Caco-2 (cell line): ENCODE data around the gene HOXB13. TPM values are rescaled to one million over a fixed set of nuclear protein-coding genes. Genes with fewer than 3 reads are reported as not detected.

Source experiments
- BruUV-seq: library from RNA; stranded (reverse); fragments of 400-500 nt; replicated peaks from 2 replicates; lab custom pipeline; 2021; lab: Mats Ljungman, UMichigan
- CTCF ChIA-PET: fragments of 300-600 bp; sonication (Branson Sonifier 250); formaldehyde crosslinking; loops from one replicate; lab custom pipeline; 2022; ENCODE audit warnings: antibody characterized with exemption; lab: Charles Lee
- POLR2A ChIA-PET: fragments of 300-600 bp; sonication (Branson Sonifier 250); formaldehyde crosslinking; loops from one replicate; lab custom pipeline; 2022; ENCODE audit warnings: antibody characterized with exemption; lab: Charles Lee
- DNase-seq, 2 experiments: peaks; one replicate each; pipeline versions ENCODE4 v3.0.0 to v3.0.0-alpha.2; 2020 to 2022
- H3K27me3 ChIP-seq: replicated peaks from 2 replicates; pipeline ENCODE4 v1.6.0; 2011; ENCODE audit warnings: low read length; ENCODE audit not compliant: control insufficient read depth, insufficient read depth
- H3K36me3 ChIP-seq: 2 replicates; pipeline ENCODE4 v1.5.1; 2011; ENCODE audit warnings: low read length; ENCODE audit not compliant: control insufficient read depth, insufficient read depth
- H3K4me1 ChIP-seq: fragments of 250-450 bp; sonication (Bioruptor Pico); 2 replicates; pipeline ENCODE4 v1.5.1; 2020; ENCODE audit warnings: mild to moderate bottlenecking
- H3K4me3 ChIP-seq: 2 replicates; pipeline ENCODE4 v1.5.1; 2011; ENCODE audit warnings: low read depth, mild to moderate bottlenecking, control low read depth, low read length
- H3K9me3 ChIP-seq: fragments of 250-450 bp; sonication (Bioruptor Pico); 2 replicates; pipeline ENCODE4 v1.5.1; 2020; ENCODE audit warnings: mild to moderate bottlenecking, moderate library complexity
- H3K27ac Mint-ChIP-seq: one replicate; pipeline ENCODE4 v1.8.0; 2022; ENCODE audit warnings: mixed read lengths; ENCODE audit not compliant: unreplicated experiment
- H3K27me3 Mint-ChIP-seq: one replicate; pipeline ENCODE4 v1.8.0; 2022; ENCODE audit warnings: mixed read lengths; ENCODE audit not compliant: insufficient read depth, unreplicated experiment
- H3K36me3 Mint-ChIP-seq: one replicate; pipeline ENCODE4 v1.8.0; 2022; ENCODE audit warnings: mild to moderate bottlenecking, mixed read lengths; ENCODE audit not compliant: insufficient read depth, unreplicated experiment
- H3K4me1 Mint-ChIP-seq: one replicate; pipeline ENCODE4 v1.8.0; 2022; ENCODE audit warnings: low read depth, mixed read lengths; ENCODE audit not compliant: unreplicated experiment
- H3K4me3 Mint-ChIP-seq: one replicate; pipeline ENCODE4 v1.8.0; 2022; ENCODE audit warnings: mild to moderate bottlenecking, moderate library complexity, mixed read lengths; ENCODE audit not compliant: unreplicated experiment
- H3K9me3 Mint-ChIP-seq: one replicate; pipeline ENCODE4 v1.8.0; 2022; ENCODE audit warnings: mixed read lengths; ENCODE audit not compliant: unreplicated experiment
- intact Hi-C: fragments of 100-400 bp; cut with micrococcal nuclease; formaldehyde crosslinking; loops from one replicate; pipeline ENCODE4 v1.10.0; 2022; ENCODE audit not compliant: unreplicated experiment
- total RNA-seq: library from RNA; stranded (reverse); gene quantifications from 2 replicates; pipeline ENCODE4 v1.2.3, GENCODE V29; 2022
- TF ChIP-seq, protein P1 (sequence below), 2 experiments: fragments of 200-600 bp in 1 of 2; IDR thresholded peaks; 1 replicate in 1 of 2; 2 replicates in 1 of 2; pipeline versions ENCODE4 v1.5.1 to v1.8.0; 2011 to 2022; ENCODE audit warnings: antibody characterized with exemption in 1 of 2, control low read depth in 1 of 2, inconsistent platforms in 1 of 2, low read depth in 1 of 2, low read length in 1 of 2, mild to moderate bottlenecking in 1 of 2, moderate library complexity in 1 of 2; ENCODE audit not compliant: insufficient read depth in 1 of 2, severe bottlenecking in 1 of 2, unreplicated experiment in 1 of 2

The HOXB13 gene
- total RNA-seq, 1 experiment from 2014 or later = 4.3 TPM

DNA sequence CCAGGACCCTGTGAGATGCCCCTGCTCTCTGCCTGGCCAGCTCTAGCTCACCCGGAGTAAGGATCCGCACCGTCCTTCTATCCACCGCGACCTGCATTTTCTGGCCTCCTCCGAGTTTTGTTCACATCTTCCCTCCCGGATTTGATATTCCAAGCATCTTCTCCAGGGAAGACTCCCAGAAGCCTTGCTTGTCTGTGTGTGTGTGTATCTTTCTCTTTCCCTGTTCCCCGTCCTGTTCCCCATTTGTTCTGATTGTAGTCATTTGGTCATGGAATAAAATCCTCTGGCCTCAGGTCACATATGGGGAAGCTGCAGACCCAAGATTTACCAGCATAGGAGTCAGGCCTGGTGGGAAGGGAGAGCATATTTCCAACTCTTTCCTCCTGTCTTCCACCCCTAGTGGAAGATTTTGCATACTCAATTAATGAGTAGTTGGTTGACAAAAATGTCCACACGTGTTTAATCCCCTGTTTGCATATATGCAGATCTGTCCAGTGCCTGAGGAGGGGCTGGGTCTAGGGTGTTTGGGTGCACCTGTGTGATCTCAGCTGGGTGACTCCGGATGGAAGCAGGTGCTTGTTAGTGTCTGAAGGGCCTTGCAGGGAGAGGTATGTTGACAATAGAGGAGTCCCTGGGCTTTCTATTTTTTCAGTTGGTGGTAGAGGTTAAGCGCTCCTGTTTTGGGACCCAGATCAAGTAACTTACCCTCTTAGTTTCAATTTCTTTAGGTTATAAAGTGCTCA is 8.1 kb downstream of the HOXB13 start:
- peaks cover 6% of the 10 kb centered on the region for H3K4me1 ChIP-seq
- no peaks in the 10 kb centered on the region for H3K36me3 ChIP-seq
- TF ChIP-seq, protein P1, sequence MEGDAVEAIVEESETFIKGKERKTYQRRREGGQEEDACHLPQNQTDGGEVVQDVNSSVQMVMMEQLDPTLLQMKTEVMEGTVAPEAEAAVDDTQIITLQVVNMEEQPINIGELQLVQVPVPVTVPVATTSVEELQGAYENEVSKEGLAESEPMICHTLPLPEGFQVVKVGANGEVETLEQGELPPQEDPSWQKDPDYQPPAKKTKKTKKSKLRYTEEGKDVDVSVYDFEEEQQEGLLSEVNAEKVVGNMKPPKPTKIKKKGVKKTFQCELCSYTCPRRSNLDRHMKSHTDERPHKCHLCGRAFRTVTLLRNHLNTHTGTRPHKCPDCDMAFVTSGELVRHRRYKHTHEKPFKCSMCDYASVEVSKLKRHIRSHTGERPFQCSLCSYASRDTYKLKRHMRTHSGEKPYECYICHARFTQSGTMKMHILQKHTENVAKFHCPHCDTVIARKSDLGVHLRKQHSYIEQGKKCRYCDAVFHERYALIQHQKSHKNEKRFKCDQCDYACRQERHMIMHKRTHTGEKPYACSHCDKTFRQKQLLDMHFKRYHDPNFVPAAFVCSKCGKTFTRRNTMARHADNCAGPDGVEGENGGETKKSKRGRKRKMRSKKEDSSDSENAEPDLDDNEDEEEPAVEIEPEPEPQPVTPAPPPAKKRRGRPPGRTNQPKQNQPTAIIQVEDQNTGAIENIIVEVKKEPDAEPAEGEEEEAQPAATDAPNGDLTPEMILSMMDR (IDR thresholded peaks at IDR 0.05; ENCODE audit: insufficient read depth in 1 of 2, low read depth in 1 of 2, low read length in 1 of 2, severe bottlenecking in 1 of 2, unreplicated experiment in 1 of 2) = no peak
- Mint-ChIP-seq H3K27me3 (no peaks in the 10 kb centered on the region), H3K4me3 (no peak overlapping the region), H3K4me1 (no peaks in the 10 kb centered on the region), H3K9me3 (no peaks in the 10 kb centered on the region), H3K27ac (no peak overlapping the region), H3K36me3 (no peaks in the 10 kb centered on the region)
- H3K27me3 ChIP-seq = no peaks in the 10 kb centered on the region; the same call in none of the 2 replicates
- intact Hi-C loops = no loop called here
- no peaks in the 10 kb centered on the region for H3K9me3 ChIP-seq
- no peak overlapping the region for H3K4me3 ChIP-seq
- DNase-seq = peak in 1 of 2 experiments; percentile 23
- CTCF ChIA-PET = interaction anchor here (0.8 to 1.6 kb wide), 8 partner anchors 41 to 164 kb away, joined by 3 to 6 read pairs (median 4); no protein-coding TSS in a partner anchor
- no TSS peak for BruUV-seq
- POLR2A ChIA-PET = no interaction called here

DNA sequence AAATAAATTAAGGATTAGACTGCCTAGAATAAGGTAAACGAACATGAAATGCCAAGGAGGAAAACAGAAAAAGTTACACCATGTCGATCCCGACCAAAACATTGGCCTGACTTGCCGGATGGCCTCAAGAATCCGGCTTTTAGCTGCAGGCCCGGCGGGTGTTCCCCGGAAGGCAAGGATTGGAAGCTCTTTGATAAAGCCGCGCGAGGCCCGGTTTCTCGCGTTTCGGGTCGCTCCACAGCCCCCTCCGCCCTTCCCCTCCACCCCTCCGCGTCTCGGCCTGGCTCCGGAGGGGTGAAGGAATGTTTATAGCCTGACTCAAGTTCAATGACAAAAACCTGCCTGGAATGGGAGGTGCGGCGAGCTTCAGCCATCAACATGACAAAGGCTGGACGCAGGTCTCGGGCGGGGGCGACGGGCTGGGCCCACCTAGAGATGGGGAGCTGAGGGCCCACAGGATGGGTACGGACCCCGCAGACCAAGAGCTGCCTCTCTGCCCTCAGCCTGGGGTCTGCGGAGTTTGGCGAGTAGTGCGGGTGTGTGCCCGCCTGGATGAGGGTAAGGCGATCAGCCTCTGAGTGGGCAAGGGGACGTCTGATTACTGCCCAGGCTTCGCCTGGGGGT is 8.8 kb downstream of the HOXB13 start:
- Mint-ChIP-seq H3K9me3 (no peaks in the 10 kb centered on the region), H3K4me1 (no peaks in the 10 kb centered on the region), H3K36me3 (no peaks in the 10 kb centered on the region), H3K4me3 (no peak overlapping the region), H3K27me3 (no peaks in the 10 kb centered on the region), H3K27ac (no peak overlapping the region)
- no TSS peak for BruUV-seq
- POLR2A ChIA-PET = no interaction called here
- intact Hi-C loops = no loop called here
- TF ChIP-seq, protein P1 (IDR thresholded peaks at IDR 0.05; ENCODE audit: insufficient read depth in 1 of 2, low read depth in 1 of 2, low read length in 1 of 2, severe bottlenecking in 1 of 2, unreplicated experiment in 1 of 2) = no peak
- CTCF ChIA-PET = interaction anchor here (0.6 to 1.6 kb wide), 7 partner anchors 41 to 159 kb away, joined by 3 to 6 read pairs (median 4); no protein-coding TSS in a partner anchor
- no peaks in the 10 kb centered on the region for H3K9me3 ChIP-seq
- H3K27me3 ChIP-seq = no peaks in the 10 kb centered on the region; the same call in none of the 2 replicates
- H3K4me1 ChIP-seq = peaks cover 6% of the 10 kb centered on the region
- DNase-seq = peak in 1 of 2 experiments; percentile 41
- H3K36me3 ChIP-seq = no peaks in the 10 kb centered on the region
- no peak overlapping the region for H3K4me3 ChIP-seq

DNA sequence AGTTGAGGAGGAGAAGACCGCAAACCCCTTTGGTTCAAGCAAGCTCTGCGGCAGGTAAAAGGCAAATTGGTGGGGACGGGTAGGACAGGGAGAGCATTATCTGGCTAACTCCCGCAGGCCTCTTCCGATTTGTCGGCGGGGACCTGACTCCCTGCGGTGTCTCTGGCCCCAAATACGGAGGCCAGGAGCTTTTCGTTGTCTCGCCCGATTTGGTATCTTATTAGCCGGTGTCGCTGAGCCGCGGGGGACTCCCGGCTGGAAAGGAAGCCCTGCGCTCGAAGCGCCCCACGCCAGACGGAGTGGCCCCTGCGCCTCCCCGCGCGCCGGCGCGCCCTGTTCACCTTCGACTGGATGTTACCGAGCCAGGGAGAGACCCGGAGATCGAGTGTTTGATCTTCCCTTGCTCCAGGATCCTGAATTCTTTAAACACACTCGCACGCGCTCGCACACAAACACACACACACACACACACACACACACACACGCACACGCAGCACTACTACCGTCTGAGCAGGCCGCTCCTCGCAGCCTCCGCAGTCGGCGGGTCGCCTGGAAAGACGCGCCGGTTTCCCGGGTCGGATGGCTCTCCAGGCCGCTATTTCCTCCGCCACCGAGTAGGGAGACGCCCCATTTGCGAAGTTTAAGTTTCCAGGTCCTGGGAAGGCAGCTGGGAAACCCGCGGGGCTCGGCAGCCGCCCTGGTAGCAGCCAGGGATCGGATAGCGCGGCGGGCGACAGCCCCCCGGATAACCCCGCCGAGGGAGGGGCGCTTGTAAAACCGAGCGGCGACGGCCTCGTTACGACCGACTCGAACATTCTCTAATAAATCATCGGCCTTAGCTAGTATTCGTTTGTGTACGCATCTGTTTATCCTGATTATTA is 9.5 kb downstream of the HOXB13 start:
- Mint-ChIP-seq H3K4me3 (peak overlapping the region; percentile 65), H3K36me3 (no peaks in the 10 kb centered on the region)
- POLR2A ChIA-PET = no interaction called here

More for the DNA sequence above, 9.5 kb downstream of the HOXB13 start:
- no TSS peak for BruUV-seq
- CTCF ChIA-PET = interaction anchor here (0.6 to 2.1 kb wide), 6 partner anchors 40 to 160 kb away, joined by 3 to 6 read pairs (median 4); no protein-coding TSS in a partner anchor
- DNase-seq = peak in 1 of 2 experiments; percentile 42
- no peaks in the 10 kb centered on the region for H3K36me3 ChIP-seq
- H3K4me1 Mint-ChIP-seq = no peaks in the 10 kb centered on the region
- H3K27ac Mint-ChIP-seq = no peak overlapping the region
- H3K4me3 ChIP-seq = peak overlapping the region; percentile 17
- H3K4me1 ChIP-seq = peaks cover 6% of the 10 kb centered on the region
- intact Hi-C loops = no loop called here
- TF ChIP-seq, protein P1 (IDR thresholded peaks at IDR 0.05; ENCODE audit: insufficient read depth in 1 of 2, low read depth in 1 of 2, low read length in 1 of 2, severe bottlenecking in 1 of 2, unreplicated experiment in 1 of 2) = no peak
- H3K9me3 Mint-ChIP-seq = no peaks in the 10 kb centered on the region
- H3K27me3 Mint-ChIP-seq = no peaks in the 10 kb centered on the region
- H3K9me3 ChIP-seq = no peaks in the 10 kb centered on the region
- no peaks in the 10 kb centered on the region; the same call in none of the 2 replicates for H3K27me3 ChIP-seq
